Endometrium (tissue), 2 donors: ENCODE measurements around the gene BID.

Source experiments
- FAIRE-seq: peaks from 2 replicates; lab custom pipeline; 2012; peaks lifted over from hg19 to GRCh38; lab: Jason Lieb, UNC
- donor health status: control.
- donor health status: control.

BID gene

GRCh38 chr22:17734187-17734586, 40.1 kb downstream of the BID start:
- FAIRE-seq = no peak

DNA sequence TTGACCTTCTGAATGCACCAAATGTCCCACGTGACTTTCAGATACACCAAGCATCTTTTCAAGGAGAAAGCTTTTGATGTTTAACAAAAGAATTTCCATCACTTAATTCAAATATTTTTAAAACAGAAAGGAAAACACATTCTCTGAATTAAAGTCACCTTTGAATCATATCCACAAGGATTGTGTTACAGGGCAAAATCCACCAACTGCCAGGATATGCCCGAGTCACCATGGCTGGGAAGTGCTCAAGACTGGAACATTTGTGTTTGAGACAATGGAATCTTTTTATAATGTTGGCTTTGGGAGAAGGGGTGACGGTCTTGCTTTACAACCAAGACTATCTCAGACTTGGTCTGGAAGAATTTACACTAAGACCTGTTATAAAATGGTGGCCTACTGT, 40.8 kb downstream of the BID start:
- FAIRE-seq = no peak

DNA sequence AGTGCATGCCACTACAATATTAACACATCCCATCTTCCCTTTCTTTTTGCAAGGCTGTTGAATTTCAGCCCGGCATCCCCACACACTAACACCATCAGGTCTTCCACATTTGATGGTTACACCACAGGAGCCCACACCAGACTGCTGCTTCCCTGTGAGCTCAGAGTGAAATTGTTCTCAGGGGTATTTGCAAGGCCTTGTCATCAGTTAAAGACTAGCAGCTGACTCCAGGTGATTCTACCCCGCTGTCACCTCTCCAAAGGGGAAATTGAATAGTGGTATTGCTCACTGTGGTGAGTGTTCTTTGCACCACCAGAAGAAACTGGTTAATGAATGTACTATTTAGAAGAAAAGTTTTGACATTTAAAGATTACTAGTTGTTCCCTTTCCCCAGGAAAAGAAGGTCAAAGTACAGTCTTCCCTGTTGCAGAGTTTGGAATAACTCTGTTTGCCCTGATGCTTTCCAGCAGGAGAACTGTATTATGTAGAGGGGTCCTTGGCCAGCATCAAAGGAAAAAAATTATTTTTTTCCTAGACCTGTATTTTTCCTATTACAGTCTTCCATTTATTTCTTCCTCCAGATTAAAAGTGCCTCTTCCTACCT, 41.9 kb downstream of the BID start:
- FAIRE-seq = no peak

DNA sequence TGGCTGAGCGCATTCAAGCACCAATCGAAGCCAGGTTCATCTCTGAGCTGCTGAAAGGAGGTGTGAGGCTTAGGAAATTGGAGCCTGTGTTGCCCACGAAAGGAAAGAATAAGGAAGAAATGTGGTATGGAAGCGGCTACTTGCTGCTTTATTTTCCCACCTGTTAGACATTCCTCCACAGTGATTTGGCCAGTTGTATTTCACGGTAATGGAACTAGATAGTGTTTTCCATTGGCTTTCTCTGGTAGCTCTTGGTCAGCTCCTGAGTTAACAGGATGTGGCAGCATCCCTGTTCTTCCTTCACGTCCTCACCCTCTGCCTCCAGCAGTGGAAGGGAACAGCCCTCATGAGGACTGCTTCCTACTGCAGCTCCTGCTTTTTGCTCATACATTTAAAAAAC, 44.7 kb downstream of the BID start:
- no peak for FAIRE-seq

DNA sequence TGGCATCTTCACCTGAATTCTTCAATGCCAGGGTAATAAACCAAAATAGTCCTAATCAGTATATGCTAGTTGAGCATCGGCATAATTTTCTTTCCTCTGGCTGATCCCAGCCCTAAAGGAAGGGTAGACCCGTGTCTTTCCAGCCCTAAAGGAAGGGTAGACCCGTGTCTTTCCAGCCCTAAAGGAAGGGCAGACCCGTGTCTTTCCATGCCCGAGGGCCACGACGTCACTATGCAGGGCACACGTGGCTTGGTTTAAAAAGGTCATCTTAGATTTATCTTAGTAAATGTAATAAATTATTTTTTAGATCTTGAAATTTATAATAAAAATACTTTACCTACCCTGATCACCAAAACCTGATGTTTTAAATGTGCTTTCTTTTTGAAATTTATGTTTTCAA, 45.5 kb downstream of the BID start:
- FAIRE-seq = no peak

GRCh38 chr22:17726928-17727897, 47.1 kb downstream of the BID start:
- no peak for FAIRE-seq

DNA sequence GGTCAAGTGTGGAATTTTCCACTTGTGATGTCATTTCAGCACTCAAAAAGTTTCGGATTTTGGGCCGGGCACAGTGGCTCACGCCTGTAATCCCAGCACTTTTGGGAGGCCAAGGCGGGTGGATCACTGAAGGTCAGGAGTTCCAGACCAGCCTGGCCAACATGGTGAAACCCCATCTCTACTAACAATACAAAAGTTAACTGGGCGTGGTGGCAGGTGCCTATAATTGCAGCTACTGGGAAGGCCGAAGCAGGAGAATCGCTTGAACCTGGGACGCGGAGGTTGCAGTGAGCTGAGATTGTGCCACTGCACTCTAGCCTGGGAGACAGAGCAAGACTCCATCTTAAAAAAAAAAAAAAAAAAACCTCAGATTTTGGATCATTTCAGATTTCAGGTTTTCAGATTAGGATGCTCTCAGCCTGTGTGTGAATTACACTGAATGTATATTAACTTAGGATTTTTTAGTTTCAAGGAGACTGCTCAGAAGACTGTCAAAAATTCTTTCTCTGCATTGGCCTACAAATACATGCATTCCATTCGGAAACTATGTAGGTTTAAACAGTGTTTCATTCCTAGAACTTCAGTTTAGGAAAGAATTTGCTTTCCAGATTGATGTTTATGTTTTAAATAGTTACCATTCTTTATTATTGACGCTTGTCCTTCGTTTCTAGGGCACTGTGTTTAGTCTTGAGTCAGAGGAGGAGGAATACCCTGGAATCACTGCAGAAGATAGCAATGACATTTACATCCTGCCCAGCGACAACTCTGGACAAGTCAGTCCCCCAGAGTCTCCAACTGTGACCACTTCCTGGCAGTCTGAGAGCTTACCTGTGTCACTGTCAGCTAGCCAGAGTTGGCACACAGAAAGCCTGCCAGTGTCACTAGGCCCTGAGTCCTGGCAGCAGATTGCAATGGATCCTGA, 48.0 kb downstream of the BID start:
- FAIRE-seq = no peak

GRCh38 chr22:17725500-17725796, 48.8 kb downstream of the BID start:
- no peak for FAIRE-seq

- FAIRE-seq = no peak
Observed at GRCh38 chr22:17724678-17725499, 49.4 kb downstream of the BID start.

- no peak for FAIRE-seq
Observed at GRCh38 chr22:17724241-17724640, 50.0 kb downstream of the BID start.

DNA sequence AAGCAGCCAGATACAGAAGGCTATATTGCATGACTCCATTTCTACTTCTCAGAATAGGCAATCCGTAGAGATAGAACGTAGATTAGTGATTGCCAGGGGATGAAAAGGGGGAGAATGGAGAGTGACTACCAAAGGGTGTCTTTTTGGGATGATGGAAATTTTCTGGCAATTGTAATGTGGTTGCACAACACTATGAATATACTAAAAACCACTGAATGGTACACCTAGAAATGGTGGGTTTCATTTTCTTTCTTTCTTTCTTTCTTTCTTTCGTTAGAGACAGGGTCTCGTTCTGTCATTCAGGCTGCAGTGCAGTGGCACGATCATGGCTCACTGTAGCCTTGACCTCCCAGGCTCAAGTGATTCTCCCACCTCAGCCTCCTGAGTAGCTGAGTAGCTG, 54.4 kb downstream of the BID start:
- no peak for FAIRE-seq

- no peak for FAIRE-seq
Observed at GRCh38 chr22:17717708-17718107, 56.6 kb downstream of the BID start.

DNA sequence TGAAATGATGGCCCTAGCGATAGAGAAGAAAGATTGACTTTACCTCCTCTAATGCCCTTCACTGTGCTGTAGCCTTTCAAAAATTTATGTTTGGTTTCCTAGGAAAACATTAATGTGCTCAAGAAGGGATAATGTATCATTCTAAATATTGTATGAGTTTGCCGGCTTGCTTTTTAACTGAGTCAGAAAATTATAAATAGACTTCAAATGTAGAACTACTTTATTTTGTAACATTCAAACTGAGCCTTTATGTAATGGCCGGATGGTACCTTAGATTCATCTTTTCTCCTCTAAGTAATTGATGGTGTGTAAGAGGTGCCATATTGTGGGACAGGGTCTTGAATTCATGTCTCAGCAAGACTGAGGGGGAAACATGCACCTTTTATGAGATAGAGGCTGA, 57.7 kb downstream of the BID start:
- FAIRE-seq = no peak

DNA sequence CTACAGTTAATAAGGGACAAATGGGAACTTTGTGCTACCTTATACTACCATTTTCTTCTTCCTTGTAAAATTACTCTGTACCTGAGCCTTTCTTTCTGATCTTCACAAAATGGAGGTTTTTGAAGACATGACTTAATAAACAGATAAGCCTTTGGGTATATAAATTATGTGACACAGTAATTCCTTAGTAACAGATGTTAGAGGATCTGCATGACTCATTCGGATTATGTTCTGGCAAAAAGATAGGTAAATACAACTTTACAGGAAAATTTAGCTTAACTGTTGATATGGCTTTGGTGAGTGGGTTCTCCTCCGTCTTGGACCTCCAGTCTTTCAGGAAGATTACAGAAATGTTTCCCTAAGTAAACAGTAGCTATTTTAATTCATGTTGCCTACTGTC, 61.8 kb downstream of the BID start:
- FAIRE-seq = no peak

DNA sequence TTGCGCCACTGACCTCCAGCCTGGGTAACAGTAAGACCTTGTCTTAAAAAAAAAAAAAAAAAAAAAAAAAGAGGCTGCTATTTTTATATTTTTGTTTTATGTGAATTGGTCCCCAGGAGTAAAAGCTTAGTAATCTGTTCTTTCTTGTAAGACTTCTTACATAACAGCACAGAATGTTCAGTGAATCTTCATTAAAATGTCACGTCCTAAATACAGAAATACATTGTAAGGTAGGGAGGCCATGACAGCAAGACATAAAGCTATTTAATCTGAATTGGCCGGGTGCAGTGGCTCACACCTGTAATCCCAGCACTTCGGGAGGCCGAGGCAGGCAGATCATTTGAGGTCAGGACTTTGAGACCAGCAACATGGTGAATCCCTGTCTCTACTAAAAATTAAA, 64.2 kb downstream of the BID start:
- no peak for FAIRE-seq

DNA sequence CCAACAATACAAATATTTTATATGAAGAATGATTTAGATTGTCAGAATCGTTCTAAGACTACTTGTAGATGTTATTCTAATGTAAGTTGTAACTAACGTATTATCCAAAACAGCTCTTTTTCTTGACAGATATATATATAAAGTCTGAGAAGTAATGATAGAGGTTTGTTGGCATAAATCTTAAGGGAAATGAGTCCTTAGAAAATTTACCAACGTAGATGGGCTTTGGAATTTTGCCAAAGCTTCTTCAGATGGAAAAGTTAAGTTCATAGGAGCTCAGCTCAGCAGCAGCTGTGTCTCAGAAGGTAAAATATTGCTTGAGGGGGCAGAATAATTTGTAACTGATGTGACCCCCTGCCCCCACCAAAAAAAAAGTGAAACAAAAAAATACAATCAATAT, 66.7 kb downstream of the BID start:
- no peak for FAIRE-seq

DNA sequence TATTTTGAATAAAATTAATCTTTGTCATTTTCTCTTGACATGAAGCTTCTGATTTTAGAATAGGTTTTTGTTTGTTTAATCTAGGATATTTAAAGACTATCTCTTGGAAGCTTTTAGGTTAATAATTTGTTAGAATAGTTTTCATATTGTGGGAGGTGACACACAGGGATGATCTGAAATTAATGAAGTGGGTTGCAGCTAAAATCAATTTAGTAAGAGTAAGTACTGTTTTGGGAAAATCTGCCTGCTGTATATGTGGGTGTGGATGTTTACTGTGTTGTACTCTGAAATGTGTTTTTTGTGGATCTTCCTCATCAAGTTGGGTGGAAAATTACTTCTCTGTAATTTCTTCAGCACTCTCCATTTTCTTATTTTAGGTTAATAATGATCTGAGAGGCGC, 67.3 kb downstream of the BID start:
- no peak for FAIRE-seq

DNA sequence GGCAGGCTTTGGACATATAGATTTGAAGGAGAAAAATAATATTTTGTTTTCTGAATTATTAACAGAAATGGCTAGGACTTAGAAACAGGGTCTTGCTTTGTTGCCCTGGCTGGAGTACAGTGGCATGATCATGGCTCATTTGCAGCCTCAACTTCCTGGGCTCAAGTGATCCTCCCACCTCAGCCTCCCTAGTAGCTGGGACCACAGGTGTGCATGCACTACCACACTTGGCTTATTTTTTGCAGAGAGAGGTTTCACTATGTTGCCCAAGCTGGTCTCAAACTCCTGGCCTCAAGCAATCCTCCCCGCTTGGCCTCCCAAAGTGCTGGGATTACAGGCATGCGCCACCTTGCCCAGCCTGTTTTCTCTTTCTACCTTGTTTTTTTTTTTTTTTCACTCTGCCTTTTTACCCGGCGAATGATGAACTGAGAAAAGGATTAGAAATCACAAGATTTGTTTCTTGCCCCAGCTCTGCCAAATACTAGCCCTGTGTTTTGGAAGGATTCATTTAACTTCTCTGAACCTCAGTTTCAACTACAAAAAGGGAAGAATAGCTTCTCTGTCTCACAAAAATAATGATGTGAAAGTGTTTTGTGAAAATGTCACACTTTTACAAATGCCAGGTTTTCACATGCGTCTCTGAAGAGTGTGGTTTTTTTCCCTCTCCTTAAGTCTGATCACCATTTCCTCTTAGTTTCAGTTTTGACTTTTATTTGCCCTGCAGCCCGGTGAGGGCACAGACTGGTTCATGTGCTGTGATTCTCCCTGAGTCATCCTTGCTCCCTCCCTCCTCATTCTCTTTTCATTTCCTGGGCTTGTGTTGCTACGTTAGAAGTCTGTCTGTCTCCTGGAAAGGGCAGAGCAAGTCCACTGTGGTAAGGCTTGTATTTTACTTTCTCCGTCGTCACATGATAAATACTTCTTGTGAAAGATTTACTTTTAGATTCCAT, 68.0 kb downstream of the BID start:
- FAIRE-seq = no peak

DNA sequence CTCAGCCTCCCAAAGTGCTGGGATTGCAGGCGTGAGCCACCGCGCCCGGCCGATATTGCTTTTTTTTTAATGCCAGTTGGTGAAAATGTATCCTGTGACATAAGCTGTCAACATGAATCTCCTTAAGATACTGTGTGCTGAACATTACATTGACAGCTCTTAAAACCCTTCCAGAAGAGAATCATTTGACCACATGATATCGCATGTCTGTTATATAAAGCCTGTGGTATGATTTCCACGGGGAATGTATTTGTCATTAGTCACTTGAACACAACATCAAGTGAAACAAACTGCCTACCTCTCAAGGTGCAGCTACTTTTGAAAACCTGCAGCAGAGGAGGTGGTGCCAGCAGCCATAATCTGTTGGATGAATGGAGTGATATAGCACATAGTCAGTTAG, 68.7 kb downstream of the BID start:
- FAIRE-seq = no peak

DNA sequence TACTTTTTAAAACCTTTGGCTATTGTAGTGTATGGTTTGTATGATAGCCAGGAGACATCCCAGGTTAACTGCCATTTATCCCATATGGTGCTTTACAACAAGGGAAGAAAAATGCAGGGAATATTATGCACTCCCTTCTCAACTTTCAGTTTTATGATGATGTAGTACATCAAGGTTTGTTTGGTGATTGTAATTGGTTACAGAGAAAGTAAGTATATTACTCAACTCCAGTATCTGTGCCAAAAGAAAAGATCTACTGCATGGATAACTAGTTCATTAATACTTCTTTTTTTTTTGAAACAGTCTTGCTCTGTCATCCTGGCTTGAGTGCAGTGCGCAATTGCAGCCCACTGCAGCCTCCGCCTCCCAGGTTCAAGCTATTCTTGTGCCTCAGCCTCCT, 70.5 kb downstream of the BID start:
- FAIRE-seq = no peak

GRCh38 chr22:17700778-17701177, 73.5 kb downstream of the BID start:
- no peak for FAIRE-seq
